Ovary (tissue), 9 donors: Measurements from ENCODE around the gene ANLN. TPM values are rescaled to one million over a fixed set of nuclear protein-coding genes. Genes with fewer than 3 reads are reported as not detected.

Experiments
- DNase-seq, 5 donors: peaks; one replicate each; pipeline ENCODE4 v3.0.0-alpha.2; 2019 to 2020
- H3K27ac ChIP-seq, 2 donors: fragments of 200-600 bp; one replicate each; pipeline versions ENCODE4 v1.5.1 to v1.8.0; 2019 to 2022
- H3K27me3 ChIP-seq: fragments of 200-600 bp; one replicate; pipeline ENCODE4 v1.8.0; 2022
- H3K36me3 ChIP-seq: fragments of 200-600 bp; sonication (generic); one replicate; pipeline ENCODE4 v1.5.1; 2019
- H3K4me1 ChIP-seq: one replicate; pipeline ENCODE4 v1.8.1; 2013; ENCODE audit warnings: mild to moderate bottlenecking, moderate library complexity; ENCODE audit not compliant: insufficient read depth
- H3K4me3 ChIP-seq: fragments of 200-600 bp; sonication (generic); one replicate; pipeline ENCODE4 v1.5.1; 2017
- H3K9me3 ChIP-seq, 2 donors: fragments of 200-600 bp in 1 of 2; sonication (generic) in 1 of 2; one replicate each; pipeline versions ENCODE4 v1.5.1 to v1.8.1; 2013 to 2019; ENCODE audit warnings: mild to moderate bottlenecking in 1 of 2, moderate library complexity in 1 of 2
- CTCF ChIP-seq, 3 donors: fragments of 450-650 bp in 2 of 3; fragments of 200-600 bp in 1 of 3; IDR thresholded peaks; one replicate each; pipeline versions ENCODE4 v1.5.1 to v1.8.0; 2016 to 2022; ENCODE audit warnings: antibody characterized with exemption in 3 of 3, mild to moderate bottlenecking in 1 of 3
- EP300 ChIP-seq: sonication (generic); formaldehyde crosslinking; IDR thresholded peaks from one replicate; pipeline ENCODE4 v1.6.1; 2017; ENCODE audit warnings: antibody characterized with exemption
- POLR2A ChIP-seq: fragments of 450-650 bp; IDR thresholded peaks from one replicate; pipeline ENCODE4 v1.6.1; 2017; ENCODE audit warnings: antibody characterized with exemption, mild to moderate bottlenecking, moderate library complexity
- WGBS, 3 donors: extraction: QIAGEN DNeasy Blood & Tissue Kit in 1 of 3; methylation state at CpG; one replicate each; pipeline versions ENCODE4 v1.1.5 to v1.1.7; 2013 to 2017; 5-methylcytosine and 5-hydroxymethylcytosine counted together
- intact Hi-C, 4 donors: fragments of 100-400 bp; cut with DNase I; formaldehyde crosslinking; loops; one replicate each; pipeline versions ENCODE4 v1.11.0 to v1.15.1; 2022 to 2023
- polyA plus RNA-seq, 2 donors: library from polyadenylated mRNA; stranded (reverse); fragments of 200-250 nt in 1 of 2; fragments of 350-450 nt in 1 of 2; fragmentation: Illumina TruSeq in 1 of 2; extraction: RNeasy Lipid Tissue Mini Kit (QIAGEN cat#74804) in 1 of 2; gene quantifications; one replicate each; pipeline ENCODE4 v1.2.3, GENCODE V29; 2013 to 2014
- total RNA-seq, 7 donors: library from RNA; depleted of rRNA in 2 of 7; stranded (reverse); fragments of >200 nt in 2 of 7; fragmentation: NEBNext Ultra II Directional in 3 of 7; extraction: Animal tissue kit (Norgen Biotek cat#: 25700) in 3 of 7; gene quantifications; one replicate each; pipeline versions ENCODE4 v1.1.0 to v1.2.4, GENCODE V29; 2016 to 2023
- donor health status: DM: no; HTN: no; CAD: no; lungs with moderate emphysema.
- donor health status: DM: no; HTN: no; CAD: no.
- donor health status: Bipolar disorder and iron deficiency.
- donor health status: DM: yes; HTN: yes; CAD: no.
- donor health status: DM: no; HTN: no; CAD: no.
- donor health status: DM: yes; HTN: yes; CAD: no.

Gene ANLN
- total and polyA plus RNA-seq, 9 donors = 0.50 to 6.0 (median 2.6) TPM

- TF ChIP-seq POLR2A = no peak
- no peak for TF ChIP-seq CTCF (IDR thresholded peaks at IDR 0.05)
- TF ChIP-seq EP300 = no peak
- Histone ChIP-seq H3K4me1 (peaks cover 1% of the 10 kb centered on the region), H3K36me3 (no peaks in the 10 kb centered on the region), H3K27me3 (no peaks in the 10 kb centered on the region), H3K4me3 (no peak overlapping the region), H3K9me3 (no peaks in the 10 kb centered on the region), H3K27ac (no peak overlapping the region)
- intact Hi-C loops = no loop called here
- DNase-seq = no peak
- 16 to 48% (median 31%) methylated on average over 3 of the region's 3 CpGs for WGBS, 3 donors
These were observed 34.2 kb upstream of the ANLN start for GRCh38 chr7:36355490-36355889.

DNA sequence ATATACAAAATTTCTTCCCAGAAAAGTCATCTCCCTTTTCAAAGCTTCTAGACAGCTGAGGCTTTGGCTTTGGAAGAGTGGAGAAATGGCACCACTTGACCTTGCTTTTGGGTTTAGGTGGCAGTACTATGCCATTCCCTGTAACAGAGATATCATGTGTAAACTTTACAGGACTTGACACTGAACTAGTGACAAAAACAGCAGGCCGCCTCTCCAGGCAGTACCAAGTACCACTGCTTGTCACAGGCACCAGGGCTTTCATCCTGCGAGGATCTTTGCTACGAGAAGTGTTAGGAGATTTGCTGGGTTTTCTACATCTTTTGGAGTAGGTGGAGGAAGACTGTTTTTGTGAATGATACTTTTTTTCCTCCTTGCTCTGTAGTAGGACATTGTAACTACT lies 32.6 kb upstream of the ANLN start:
- no peak overlapping the region for H3K27ac ChIP-seq
- no peaks in the 10 kb centered on the region for H3K36me3 ChIP-seq
- WGBS, 3 donors = 96 to 97% (median 97%) methylated on average over 3 of the region's 3 CpGs
- no peak overlapping the region for H3K4me3 ChIP-seq
- intact Hi-C loops = no loop called here
- H3K9me3 ChIP-seq = no peaks in the 10 kb centered on the region
- no peaks in the 10 kb centered on the region for H3K27me3 ChIP-seq
- H3K4me1 ChIP-seq = peaks cover 1% of the 10 kb centered on the region
- no peak for DNase-seq
- no peak for TF ChIP-seq POLR2A
- TF ChIP-seq EP300 = no peak
- no peak for TF ChIP-seq CTCF (IDR thresholded peaks at IDR 0.05)

DNA sequence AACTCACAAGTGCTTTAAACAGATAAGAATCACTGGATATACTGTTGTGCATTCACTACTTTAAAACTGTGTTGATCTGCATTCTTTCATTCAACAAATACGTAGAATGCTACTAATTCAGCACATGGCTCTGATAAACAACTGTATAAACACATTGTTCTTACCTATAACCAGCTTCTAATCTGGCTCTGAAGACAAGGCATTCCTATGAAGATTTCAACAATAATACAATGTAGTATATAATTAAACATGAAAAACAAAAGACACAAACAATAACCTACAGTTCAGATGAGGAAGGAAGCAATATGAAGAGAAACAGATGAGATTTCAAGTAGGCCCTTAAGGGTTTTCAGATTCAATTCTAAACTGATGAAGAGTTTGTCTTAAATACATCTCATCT lies 31.1 kb upstream of the ANLN start:
- no peaks in the 10 kb centered on the region for H3K27me3 ChIP-seq
- WGBS, 3 donors = 77 to 82% (median 81%) methylated on average over 1 of the region's 1 CpG
- intact Hi-C loops = no loop called here
- H3K4me1 ChIP-seq = peaks cover 1% of the 10 kb centered on the region
- H3K9me3 ChIP-seq = no peaks in the 10 kb centered on the region
- TF ChIP-seq CTCF (IDR thresholded peaks at IDR 0.05) = no peak
- no peak for TF ChIP-seq POLR2A
- TF ChIP-seq EP300 = no peak
- no peak overlapping the region for H3K4me3 ChIP-seq
- DNase-seq = no peak
- no peaks in the 10 kb centered on the region for H3K36me3 ChIP-seq
- H3K27ac ChIP-seq = no peak overlapping the region

GRCh38 chr7:36360244-36360643 lies 29.4 kb upstream of the ANLN start:
- H3K4me1 ChIP-seq = peaks cover 1% of the 10 kb centered on the region
- no peaks in the 10 kb centered on the region for H3K9me3 ChIP-seq
- no peak overlapping the region for H3K27ac ChIP-seq
- H3K27me3 ChIP-seq = no peaks in the 10 kb centered on the region
- TF ChIP-seq EP300 = no peak
- TF ChIP-seq POLR2A = no peak
- TF ChIP-seq CTCF (IDR thresholded peaks at IDR 0.05) = no peak
- no peaks in the 10 kb centered on the region for H3K36me3 ChIP-seq
- 54 to 60% (median 55%) methylated on average over 4 of the region's 4 CpGs for WGBS, 3 donors
- no peak overlapping the region for H3K4me3 ChIP-seq
- intact Hi-C loops = no loop called here
- DNase-seq = no peak

- no peak overlapping the region for H3K27ac ChIP-seq
- no peaks in the 10 kb centered on the region for H3K36me3 ChIP-seq
- H3K27me3 ChIP-seq = no peaks in the 10 kb centered on the region
- peaks cover 1% of the 10 kb centered on the region for H3K4me1 ChIP-seq
- no peak for DNase-seq
- no peaks in the 10 kb centered on the region for H3K9me3 ChIP-seq
- WGBS, 3 donors = 88 to 95% (median 91%) methylated on average over 4 of the region's 4 CpGs
- intact Hi-C loops = no loop called here
- H3K4me3 ChIP-seq = no peak overlapping the region
- TF ChIP-seq EP300 (no peak), POLR2A (no peak), CTCF (IDR thresholded peaks at IDR 0.05) (no peak)
These were observed 28.4 kb upstream of the ANLN start for GRCh38 chr7:36361227-36361626.
